OCI-LY7 (cell line): ENCODE measurements around the gene COMMD9. TPM values are rescaled to one million over a fixed set of nuclear protein-coding genes. Genes with fewer than 3 reads are reported as not detected.

Experiments used
- BruUV-seq: library from RNA; stranded (reverse); fragments of 400-500 nt; replicated peaks from 2 replicates; lab custom pipeline; 2021; lab: Mats Ljungman, UMichigan
- CTCF ChIA-PET: fragments of 300-600 bp; sonication (Branson Sonifier 250); formaldehyde crosslinking; loops from one replicate; lab custom pipeline; 2022; ENCODE audit warnings: antibody characterized with exemption; ENCODE audit not compliant: unreplicated experiment; lab: Charles Lee
- POLR2A ChIA-PET: fragments of 300-600 bp; sonication (Branson Sonifier 250); formaldehyde crosslinking; loops from one replicate; lab custom pipeline; 2022; ENCODE audit warnings: antibody characterized with exemption; lab: Charles Lee
- DNase-seq: peaks from one replicate; pipeline ENCODE4 v3.0.0-alpha.2; 2015; ENCODE audit warnings: low spot score
- H2AFZ ChIP-seq: fragments of 200-600 bp; sonication (generic), shearing (Covaris generic); 2 replicates; pipeline ENCODE4 v1.6.1; 2014; ENCODE audit warnings: mild to moderate bottlenecking, antibody characterized with exemption, low read length, moderate library complexity
- H3K27ac ChIP-seq: fragments of 200-600 bp; sonication (generic); 2 replicates; pipeline ENCODE4 v1.5.1; 2014; ENCODE audit warnings: mixed run types, low read depth, mild to moderate bottlenecking, moderate library complexity, low read length, inconsistent platforms; ENCODE audit not compliant: poor library complexity, severe bottlenecking
- H3K36me3 ChIP-seq: fragments of 200-600 bp; sonication (generic); 2 replicates; pipeline ENCODE4 v1.6.1; 2014; ENCODE audit warnings: mild to moderate bottlenecking, antibody characterized with exemption, low read length, moderate library complexity, mixed read lengths; ENCODE audit not compliant: insufficient read depth
- H3K4me1 ChIP-seq: fragments of 200-600 bp; sonication (generic); 2 replicates; pipeline ENCODE4 v1.5.1; 2014; ENCODE audit warnings: mild to moderate bottlenecking, low read length; ENCODE audit not compliant: insufficient read depth, poor library complexity, severe bottlenecking
- H3K4me2 ChIP-seq: fragments of 200-600 bp; sonication (generic); 2 replicates; pipeline ENCODE4 v1.6.1; 2014; ENCODE audit warnings: mild to moderate bottlenecking, low read length
- H3K4me3 ChIP-seq: fragments of 200-600 bp; sonication (generic); 2 replicates; pipeline ENCODE4 v1.5.1; 2014; ENCODE audit warnings: mild to moderate bottlenecking, low read depth, low read length; ENCODE audit not compliant: poor library complexity, severe bottlenecking
- H3K79me2 ChIP-seq: fragments of 200-600 bp; sonication (generic); 2 replicates; pipeline ENCODE4 v1.6.1; 2016; ENCODE audit warnings: low read depth, mild to moderate bottlenecking, low read length, moderate library complexity, mixed read lengths; ENCODE audit not compliant: insufficient read depth
- H3K9me2 ChIP-seq: fragments of 200-600 bp; sonication (generic); 2 replicates; pipeline ENCODE4 v1.6.1; 2016; ENCODE audit warnings: mild to moderate bottlenecking, low read length, mixed read lengths; ENCODE audit not compliant: insufficient read depth
- H3K9me3 ChIP-seq: fragments of 200-600 bp; sonication (generic); 2 replicates; pipeline ENCODE4 v1.6.1; 2014; ENCODE audit warnings: mild to moderate bottlenecking, mixed run types, low read length, mixed read lengths
- H4K20me1 ChIP-seq: fragments of 200-600 bp; sonication (generic); 2 replicates; pipeline ENCODE4 v1.6.1; 2014; ENCODE audit warnings: mild to moderate bottlenecking, antibody characterized with exemption, low read length, moderate library complexity, mixed read lengths; ENCODE audit not compliant: insufficient read depth
- CTCF ChIP-seq: fragments of 200-600 bp; sonication (generic); conservative IDR thresholded peaks from 2 replicates; pipeline ENCODE4 v1.5.1; 2014; ENCODE audit warnings: mild to moderate bottlenecking, antibody characterized with exemption, low read length, moderate library complexity, mixed read lengths
- EZH2phosphoT487 ChIP-seq: fragments of 200-600 bp; sonication (generic); IDR thresholded peaks from 2 replicates; pipeline ENCODE4 v1.6.1; 2018; ENCODE audit warnings: low read depth, borderline replicate concordance, mild to moderate bottlenecking, mixed run types, antibody characterized with exemption, low read length, moderate library complexity, mixed read lengths
- intact Hi-C: fragments of 100-400 bp; cut with micrococcal nuclease; formaldehyde crosslinking; loops from one replicate; pipeline ENCODE4 v1.10.0; 2022; ENCODE audit not compliant: unreplicated experiment
- total RNA-seq, 2 experiments: library from RNA; depleted of rRNA in 1 of 2; stranded (reverse); fragments of >200 nt in 1 of 2; shearing (Covaris generic) in 1 of 2; gene quantifications; 2 replicates each; pipeline ENCODE4 v1.2.3, GENCODE V29; 2014 to 2022

COMMD9 gene
- total RNA-seq, 2 experiments from 2014 or later = 37.6 to 46.8 TPM

- Histone ChIP-seq H3K27ac (no peak overlapping the region), H3K4me3 (no peak overlapping the region), H3K4me2 (no peak overlapping the region), H3K9me2 (no peaks in the 10 kb centered on the region), H3K79me2 (no peaks in the 10 kb centered on the region), H4K20me1 (no peaks in the 10 kb centered on the region), H3K36me3 (no peaks in the 10 kb centered on the region; the same call in 1 of the 2 replicates), H3K4me1 (no peaks in the 10 kb centered on the region), H2AFZ (no peak overlapping the region), H3K9me3 (no peaks in the 10 kb centered on the region)
- intact Hi-C loops = no loop called here
- no TSS peak for BruUV-seq
- POLR2A ChIA-PET = no interaction called here
- DNase-seq = no peak
- TF ChIP-seq EZH2phosphoT487 = no peak
- TF ChIP-seq CTCF = no peak
- CTCF ChIA-PET = no interaction called here
These were observed 18.5 kb downstream of the COMMD9 start for GRCh38 chr11:36270701-36271100.

GRCh38 chr11:36268337-36268985 lies 20.8 kb downstream of the COMMD9 start:
- H3K9me3 ChIP-seq = no peaks in the 10 kb centered on the region
- TF ChIP-seq EZH2phosphoT487 (no peak), CTCF (no peak)
- no TSS peak for BruUV-seq
- no peaks in the 10 kb centered on the region for H4K20me1 ChIP-seq
- H3K9me2 ChIP-seq = no peaks in the 10 kb centered on the region
- H3K4me1 ChIP-seq = no peaks in the 10 kb centered on the region
- no peak overlapping the region for H3K27ac ChIP-seq
- no peak overlapping the region for H3K4me2 ChIP-seq
- CTCF ChIA-PET = no interaction called here
- no peak for DNase-seq
- no peak overlapping the region for H2AFZ ChIP-seq
- H3K36me3 ChIP-seq = no peaks in the 10 kb centered on the region
- no peaks in the 10 kb centered on the region for H3K79me2 ChIP-seq
- H3K4me3 ChIP-seq = no peak overlapping the region
- intact Hi-C loops = no loop called here
- POLR2A ChIA-PET = no interaction called here

- no peaks in the 10 kb centered on the region for H3K36me3 ChIP-seq
- CTCF ChIA-PET = no interaction called here
- TF ChIP-seq CTCF (no peak), EZH2phosphoT487 (no peak)
- H3K27ac ChIP-seq = no peak overlapping the region
- no peaks in the 10 kb centered on the region for H3K4me1 ChIP-seq
- intact Hi-C loops = loop anchor here (1.0 to 2.0 kb wide), 2 partner anchors 224 to 650 kb away; no protein-coding TSS in a partner anchor
- POLR2A ChIA-PET = no interaction called here
- H3K9me3 ChIP-seq = no peaks in the 10 kb centered on the region
- no peaks in the 10 kb centered on the region for H3K79me2 ChIP-seq
- H3K9me2 ChIP-seq = no peaks in the 10 kb centered on the region
- H4K20me1 ChIP-seq = no peaks in the 10 kb centered on the region
- no peak overlapping the region for H3K4me2 ChIP-seq
- H3K4me3 ChIP-seq = no peak overlapping the region
- no peak overlapping the region for H2AFZ ChIP-seq
- no TSS peak for BruUV-seq
- DNase-seq = no peak
These were observed 22.5 kb downstream of the COMMD9 start for GRCh38 chr11:36266767-36267166.
